ENCODE results near the gene PHACTR1. TPM values are rescaled to one million over a fixed set of nuclear protein-coding genes. Genes with fewer than 3 reads are reported as not detected.
A peak's percentile ranks its signal among the peaks of the same experiment; 100 is the strongest.

PHACTR1 gene
- total RNA-seq, 1 experiment from 2014 or later = 15.5 TPM

GRCh38 chr6:12748815-12749521 lies 32.4 kb downstream of the PHACTR1 start (continued):
- TF ChIP-seq ATF3 (CRISPR knock-in tag; conservative IDR thresholded peaks at IDR 0.05) (no peak), PRRX2 (CRISPR knock-in tag; IDR thresholded peaks at IDR 0.05) (no peak), ZNF138 (CRISPR knock-in tag; conservative IDR thresholded peaks at IDR 0.05) (no peak), CBFB (CRISPR knock-in tag; IDR thresholded peaks at IDR 0.05; ENCODE audit: low read depth) (no peak), NFE2L1 (CRISPR knock-in tag; IDR thresholded peaks at IDR 0.05) (0 out of 2 replicates have a peak, but pooled peaks have one; percentile 16), ATF1 (CRISPR knock-in tag; IDR thresholded peaks at IDR 0.05) (no peak), E2F1 (CRISPR knock-in tag; IDR thresholded peaks at IDR 0.05) (no peak), CREB1 (CRISPR knock-in tag; IDR thresholded peaks at IDR 0.05) (no peak), ELF4 (CRISPR knock-in tag; IDR thresholded peaks at IDR 0.05; ENCODE audit: low read depth) (no peak), STAT6 (CRISPR knock-in tag; conservative IDR thresholded peaks at IDR 0.05; ENCODE audit: low read depth) (no peak), JAZF1 (CRISPR knock-in tag; IDR thresholded peaks at IDR 0.05) (no peak), ARID4B (CRISPR knock-in tag; IDR thresholded peaks at IDR 0.05; ENCODE audit: borderline replicate concordance) (no peak), ZNF317 (CRISPR knock-in tag; IDR thresholded peaks at IDR 0.05; ENCODE audit: borderline replicate concordance, low read depth) (no peak), SMAD3 (CRISPR knock-in tag; IDR thresholded peaks at IDR 0.05; ENCODE audit: borderline replicate concordance) (no peak), NR2C2 (CRISPR knock-in tag; IDR thresholded peaks at IDR 0.05) (no peak), NFATC4 (CRISPR knock-in tag; IDR thresholded peaks at IDR 0.05) (no peak), SOX15 (CRISPR knock-in tag; IDR thresholded peaks at IDR 0.05) (no peak), IRF1 (CRISPR knock-in tag; IDR thresholded peaks at IDR 0.05) (no peak), ZNF232 (CRISPR knock-in tag; IDR thresholded peaks at IDR 0.05) (no peak), NFYB (CRISPR knock-in tag; conservative IDR thresholded peaks at IDR 0.05; ENCODE audit: low read depth) (no peak; the same call in 1 of the 2 replicates), EMX1 (CRISPR knock-in tag; IDR thresholded peaks at IDR 0.05) (no peak), E2F5 (CRISPR knock-in tag; IDR thresholded peaks at IDR 0.05) (no peak), FOXP4 (CRISPR knock-in tag; IDR thresholded peaks at IDR 0.05) (no peak), MAX (CRISPR knock-in tag; IDR thresholded peaks at IDR 0.05) (no peak), HMGA2 (CRISPR knock-in tag; IDR thresholded peaks at IDR 0.05) (no peak), KAT7 (CRISPR knock-in tag; IDR thresholded peaks at IDR 0.05; ENCODE audit: borderline replicate concordance) (no peak), MXD4 (CRISPR knock-in tag; IDR thresholded peaks at IDR 0.05; ENCODE audit: borderline replicate concordance) (no peak)

All from WTC11 (cell line).